HG03175 (cell line): ENCODE measurements around the gene RABL3.
"Not testable (repeated sequence)": the region's sequence is repeated elsewhere in the genome, so short reads cannot be mapped to it uniquely, and the experiment has no call there.

ENCODE experiments used
- ATAC-seq: cut with Tn5 transposase; IDR thresholded peaks from one replicate; pipeline ENCODE4 v1.9.1; 2021; ENCODE audit warnings: mild to moderate bottlenecking, moderate library complexity; ENCODE audit not compliant: unreplicated experiment

Gene RABL3

GRCh38 chr3:120742198-120742848, at the start of gene RABL3, which contains the start of gene GTF2E1:
RABL3 (minus strand) TSS chr3:120742516; CDS start chr3:120742507, 9 bp downstream.
GTF2E1 (plus strand) TSS chr3:120742744; CDS start chr3:120750553, 7,809 bp downstream.
- ATAC-seq = peak; percentile 99

- ATAC-seq = no peak
These were observed 49.6 kb upstream of the RABL3 start for GRCh38 chr3:120791913-120792312.

- ATAC-seq = no peak
These were observed 48.7 kb upstream of the RABL3 start for GRCh38 chr3:120791010-120791409.

GRCh38 chr3:120785832-120786231, 43.5 kb upstream of the RABL3 start:
- peak; percentile 70 for ATAC-seq

GRCh38 chr3:120780977-120781376, 38.7 kb upstream of the RABL3 start:
- peak; percentile 94 for ATAC-seq

GRCh38 chr3:120778776-120779175, 36.5 kb upstream of the RABL3 start:
- no peak for ATAC-seq

- ATAC-seq = no peak
These were observed 33.1 kb upstream of the RABL3 start for GRCh38 chr3:120775411-120775810.

GRCh38 chr3:120773932-120774331, 31.6 kb upstream of the RABL3 start:
- peak; percentile 91 for ATAC-seq

- ATAC-seq = no peak
These were observed 29.8 kb upstream of the RABL3 start for GRCh38 chr3:120772081-120772480.

- no peak for ATAC-seq
These were observed 28.6 kb upstream of the RABL3 start for GRCh38 chr3:120770891-120771290.

GRCh38 chr3:120769436-120769835, 27.1 kb upstream of the RABL3 start:
- ATAC-seq = no peak

GRCh38 chr3:120767106-120767505, 24.8 kb upstream of the RABL3 start:
- no peak for ATAC-seq

GRCh38 chr3:120766576-120766975, 24.3 kb upstream of the RABL3 start:
- no peak for ATAC-seq

GRCh38 chr3:120765830-120766493, 23.6 kb upstream of the RABL3 start:
- ATAC-seq = peak; percentile 48

- peak; percentile 5 for ATAC-seq
These were observed 21.9 kb upstream of the RABL3 start for GRCh38 chr3:120764206-120764605.

- ATAC-seq = peak; percentile 79
These were observed 21.3 kb upstream of the RABL3 start for GRCh38 chr3:120763601-120764000.

GRCh38 chr3:120762615-120763014, 20.3 kb upstream of the RABL3 start:
- no peak for ATAC-seq

- ATAC-seq = not testable (repeated sequence)
These were observed 16.2 kb upstream of the RABL3 start for GRCh38 chr3:120758551-120758950.

GRCh38 chr3:120756061-120756460, 13.7 kb upstream of the RABL3 start:
- ATAC-seq = no peak

- ATAC-seq = no peak
These were observed 11.5 kb upstream of the RABL3 start for GRCh38 chr3:120753810-120754209.

GRCh38 chr3:120752865-120753264, 10.5 kb upstream of the RABL3 start:
- no peak for ATAC-seq

- no peak for ATAC-seq
These were observed 9.9 kb upstream of the RABL3 start for GRCh38 chr3:120752230-120752629.
